GM21447 (cell line): ENCODE measurements around the gene CALHM6.
A peak's percentile ranks its signal among the peaks of the same experiment; 100 is the strongest.

Source experiments
- ATAC-seq: cut with Tn5 transposase; IDR thresholded peaks from one replicate; pipeline ENCODE4 v1.9.1; 2021; ENCODE audit not compliant: unreplicated experiment

The CALHM6 gene

GRCh38 chr6:116444575-116444974 is 16.6 kb upstream of the CALHM6 start:
- ATAC-seq = no peak

- no peak for ATAC-seq
Observed at GRCh38 chr6:116445102-116445501, 16.1 kb upstream of the CALHM6 start.

GRCh38 chr6:116446399-116446798 is 14.8 kb upstream of the CALHM6 start:
- ATAC-seq = no peak

GRCh38 chr6:116447052-116447451 is 14.1 kb upstream of the CALHM6 start:
- ATAC-seq = no peak

GRCh38 chr6:116447496-116448011 is 13.6 kb upstream of the CALHM6 start:
- ATAC-seq = no peak

- no peak for ATAC-seq
Observed at GRCh38 chr6:116449565-116449964, 11.6 kb upstream of the CALHM6 start.

GRCh38 chr6:116450185-116450710 is 10.9 kb upstream of the CALHM6 start:
- ATAC-seq = no peak

GRCh38 chr6:116450769-116451740 is 10.1 kb upstream of the CALHM6 start:
- peak; percentile 91 for ATAC-seq

- no peak for ATAC-seq
Observed at GRCh38 chr6:116451916-116452315, 9.3 kb upstream of the CALHM6 start.

- no peak for ATAC-seq
Observed at GRCh38 chr6:116452531-116452930, 8.6 kb upstream of the CALHM6 start.

GRCh38 chr6:116456106-116456505 is 5.1 kb upstream of the CALHM6 start:
- no peak for ATAC-seq

- ATAC-seq = no peak
Observed at GRCh38 chr6:116456927-116457326, 4.2 kb upstream of the CALHM6 start.

GRCh38 chr6:116458264-116458663 is 2.9 kb upstream of the CALHM6 start:
- ATAC-seq = no peak

GRCh38 chr6:116459927-116460326 is 1.2 kb upstream of the CALHM6 start:
- ATAC-seq = no peak

GRCh38 chr6:116461932-116462885 is 1.0 kb downstream of the CALHM6 start:
- peak; percentile 69 for ATAC-seq

GRCh38 chr6:116463301-116463700 is 2.1 kb downstream of the CALHM6 start:
- ATAC-seq = no peak

- ATAC-seq = no peak
Observed at GRCh38 chr6:116465246-116465645, 4.1 kb downstream of the CALHM6 start.

GRCh38 chr6:116467096-116467495 is 5.9 kb downstream of the CALHM6 start:
- no peak for ATAC-seq

- ATAC-seq = no peak
Observed at GRCh38 chr6:116467514-116467913, 6.3 kb downstream of the CALHM6 start.

- ATAC-seq = no peak
Observed at GRCh38 chr6:116468293-116468692, 7.1 kb downstream of the CALHM6 start.

- ATAC-seq = no peak
Observed at GRCh38 chr6:116471531-116471930, 10.4 kb downstream of the CALHM6 start.
